22Rv1 (cell line): Measurements from ENCODE around the gene CRY1.

Experiments used
- H3K27ac ChIP-seq: fragments of 450-650 bp; 2 replicates; pipeline ENCODE4 v1.5.1; 2017
- CTCF ChIP-seq: fragments of 450-650 bp; IDR thresholded peaks from 2 replicates; pipeline ENCODE4 v1.5.1; 2017; ENCODE audit warnings: mild to moderate bottlenecking
- ZFX ChIP-seq: fragments of 450-650 bp; IDR thresholded peaks from 2 replicates; pipeline ENCODE4 v1.6.1; 2017; ENCODE audit warnings: antibody characterized with exemption, borderline replicate concordance

CRY1 gene

GRCh38 chr12:107099917-107100316 is 6.6 kb upstream of the CRY1 start:
- TF ChIP-seq ZFX (no peak), CTCF (no peak)
- no peak overlapping the region for H3K27ac ChIP-seq

DNA sequence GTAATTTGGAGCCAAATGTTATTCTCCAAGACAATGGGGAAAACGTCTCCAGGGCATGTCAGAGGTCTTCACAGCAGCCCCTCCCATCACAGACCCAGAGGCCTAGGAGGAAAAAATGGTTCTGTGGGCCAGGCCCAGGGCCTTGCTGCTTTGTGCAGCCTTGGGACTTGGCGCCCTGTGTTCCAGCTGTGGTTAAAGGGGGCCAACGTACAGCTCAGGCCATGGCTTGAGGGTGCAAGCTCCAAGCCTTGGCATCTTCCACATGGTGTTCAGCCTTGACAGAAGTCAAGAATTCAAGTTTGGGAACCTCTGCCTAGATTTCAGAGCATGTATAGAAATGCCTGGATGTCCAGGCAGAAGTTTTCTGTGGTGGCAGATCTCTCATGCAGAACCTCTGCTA is 3.2 kb upstream of the CRY1 start:
- no peak overlapping the region for H3K27ac ChIP-seq
- TF ChIP-seq ZFX (no peak), CTCF (no peak)

DNA sequence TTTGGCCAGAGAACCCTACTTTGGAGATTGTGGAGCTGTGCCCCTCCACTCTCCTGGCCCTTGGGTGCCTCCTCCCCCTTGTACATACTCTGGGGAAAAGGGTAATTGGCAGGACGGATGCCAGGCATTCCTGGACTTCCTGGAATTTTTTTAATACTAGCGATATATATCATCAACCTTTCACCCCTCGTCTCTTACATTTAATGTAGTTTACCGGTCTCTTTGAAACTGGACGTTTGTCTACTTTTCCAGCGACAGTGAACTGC is 767 bp upstream of the CRY1 start:
- peak overlapping the region; percentile 69 for H3K27ac ChIP-seq
- TF ChIP-seq CTCF: no peak
- no peak for TF ChIP-seq ZFX

DNA sequence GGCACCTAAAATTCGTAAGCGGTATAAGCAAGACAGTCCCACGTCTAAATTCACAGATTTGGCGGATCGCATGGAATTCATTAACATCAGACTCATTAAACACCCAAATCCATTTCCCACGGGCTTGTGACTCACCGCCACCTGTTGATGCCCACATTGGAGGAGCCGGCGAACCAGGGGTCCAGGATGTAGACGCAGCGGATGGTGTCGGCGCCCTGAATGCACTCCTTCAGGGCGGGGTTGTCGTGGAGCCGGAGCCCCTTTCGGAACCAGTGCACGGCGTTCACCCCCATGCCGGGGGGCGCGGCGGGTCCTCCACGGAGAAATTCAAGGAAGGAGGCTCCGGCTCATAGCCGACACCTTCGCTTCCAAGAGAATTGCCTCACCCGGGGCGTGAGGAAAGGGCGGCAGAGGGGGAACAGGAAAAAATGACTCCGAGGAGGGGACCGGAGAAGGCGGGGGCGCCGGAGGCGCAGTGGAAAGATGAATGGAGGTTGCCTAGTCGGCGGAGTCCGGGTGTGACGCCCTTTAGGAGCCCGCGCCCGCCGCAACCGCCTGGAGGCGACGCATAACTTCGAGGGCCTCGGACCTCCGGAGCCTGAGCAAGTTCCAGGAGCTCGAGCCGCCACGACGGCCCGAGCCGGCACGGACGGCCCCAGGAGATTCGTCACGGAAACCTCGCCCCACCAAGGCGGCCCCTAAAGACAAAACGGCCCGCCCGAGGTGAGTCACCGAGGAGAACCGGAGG is 506 bp downstream of the CRY1 start:
- peak overlapping the region; percentile 69 for H3K27ac ChIP-seq
- TF ChIP-seq CTCF (no peak), ZFX (no peak)

- peak overlapping the region; percentile 69 for H3K27ac ChIP-seq
- TF ChIP-seq CTCF (peak; percentile 91), ZFX (no peak)
Measured at GRCh38 chr12:107091989-107092641, 1.2 kb downstream of the CRY1 start.

DNA sequence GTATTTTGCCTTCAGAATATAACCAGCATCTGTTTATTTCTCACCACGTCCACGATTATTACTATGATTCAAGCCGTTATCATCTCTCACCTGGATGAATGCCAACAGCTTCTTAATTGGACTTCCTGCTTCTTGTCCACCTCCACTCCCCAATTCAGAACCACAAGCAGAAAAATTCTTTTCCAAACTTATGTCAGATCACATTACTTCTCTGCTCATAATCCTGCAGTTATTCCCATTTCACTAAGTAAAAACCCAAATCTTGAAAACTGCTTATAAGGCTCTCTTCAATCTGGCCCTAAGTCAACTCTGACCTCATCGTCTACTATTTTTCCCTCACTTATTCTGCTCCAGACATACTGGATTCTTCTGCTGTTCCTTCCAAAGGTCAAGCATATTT is 2.0 kb downstream of the CRY1 start:
- H3K27ac ChIP-seq: no peak overlapping the region
- TF ChIP-seq CTCF: no peak
- TF ChIP-seq ZFX: no peak

DNA sequence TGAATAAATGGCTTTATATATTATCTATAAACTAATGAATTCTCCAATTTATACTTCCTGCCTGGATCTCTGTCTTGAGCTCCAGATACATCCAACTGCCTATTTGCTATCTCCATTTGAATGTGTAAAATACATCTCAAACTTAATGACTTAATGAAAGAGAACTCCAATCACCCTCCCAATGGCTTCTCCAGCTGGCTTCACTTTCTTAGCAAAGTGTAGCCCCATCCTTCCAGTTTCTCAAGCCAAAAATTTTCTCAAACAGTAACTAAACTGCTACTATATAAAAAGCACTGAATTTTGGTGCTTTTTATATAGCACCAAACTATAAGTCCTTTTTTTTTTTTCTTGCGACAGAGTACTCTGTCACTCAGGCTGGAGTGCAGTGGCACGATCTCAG is 2.6 kb downstream of the CRY1 start:
- TF ChIP-seq CTCF (no peak), ZFX (no peak)
- no peak overlapping the region for H3K27ac ChIP-seq
